CD4-positive, alpha-beta T cell treated with Interleukin-6 for 4 hours (primary cell): Measurements from ENCODE around the gene IFITM1.
"Not testable (repeated sequence)": the region's sequence is repeated elsewhere in the genome, so short reads cannot be mapped to it uniquely, and the experiment has no call there.

Experiments used
- DNase-seq: peaks from one replicate; pipeline ENCODE4 v3.0.0-alpha.2; 2020; ENCODE audit warnings: mixed read lengths

The IFITM1 gene

DNA sequence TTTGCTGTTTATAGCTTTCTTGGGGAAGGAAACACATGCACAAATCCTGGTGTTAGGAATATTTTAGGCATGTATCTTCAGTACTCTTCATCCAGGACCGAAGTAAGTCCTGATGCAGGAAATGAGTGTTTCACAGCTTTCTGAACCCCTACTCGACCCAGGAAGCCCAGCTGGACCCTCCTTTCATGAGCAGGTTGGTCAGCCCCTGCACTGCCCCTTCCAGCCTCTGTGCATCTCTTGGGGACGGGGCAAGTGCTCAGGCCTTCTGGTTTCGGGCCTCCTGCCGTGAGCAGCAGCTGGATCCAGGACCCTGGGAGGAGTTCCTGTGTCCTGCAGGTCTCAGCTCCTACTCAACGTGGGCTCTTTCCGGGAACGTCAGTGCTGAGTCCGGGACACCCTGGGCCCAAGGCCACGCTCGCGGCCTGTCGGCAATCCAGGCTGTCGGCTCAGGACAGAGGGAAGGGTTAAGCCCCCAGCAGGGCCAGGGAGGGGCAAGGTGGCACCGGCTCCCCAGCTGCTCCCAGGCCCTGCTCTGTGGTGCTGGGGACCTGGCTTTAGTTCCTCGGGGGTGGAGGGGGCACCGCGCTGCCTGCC, 3.8 kb upstream of the IFITM1 start:
- not testable (repeated sequence) for DNase-seq

DNA sequence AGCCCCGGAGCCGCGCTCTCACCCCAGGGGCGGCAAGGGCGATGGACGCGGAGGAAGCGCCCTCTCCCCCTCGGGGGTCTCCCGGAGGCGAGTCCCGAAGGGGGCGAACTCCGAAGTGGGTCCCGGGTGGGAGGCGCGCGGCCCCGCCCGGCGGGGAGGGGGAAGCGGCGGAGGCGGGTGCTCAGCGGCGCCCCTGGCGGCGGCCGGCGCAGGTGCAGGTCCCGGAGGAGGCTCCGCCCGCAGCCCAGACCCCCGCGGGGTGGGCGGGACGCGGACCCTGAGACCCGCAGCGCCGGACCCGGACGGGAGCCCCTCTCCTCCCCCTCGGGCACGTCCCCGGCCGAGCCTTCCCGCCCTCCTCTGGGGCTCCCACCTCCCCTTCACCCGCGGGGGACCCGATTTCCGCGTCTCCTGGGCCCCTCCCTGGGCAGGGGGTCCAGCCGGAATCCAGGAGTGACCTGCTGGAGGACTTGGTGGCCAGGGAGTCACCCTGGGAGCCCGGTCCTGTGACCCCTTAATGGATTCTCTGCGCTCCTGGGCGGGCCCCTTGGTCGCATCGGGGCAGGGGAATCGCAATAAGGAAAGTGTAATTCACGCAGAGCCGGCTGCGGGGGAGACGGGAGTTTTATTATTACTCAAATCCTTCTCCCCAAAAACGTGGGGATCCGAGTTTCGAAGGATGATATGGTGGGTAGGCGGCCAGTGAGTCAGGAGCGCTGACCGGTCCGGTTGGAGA, 2.7 kb upstream of the IFITM1 start:
- not testable (repeated sequence) for DNase-seq

DNA sequence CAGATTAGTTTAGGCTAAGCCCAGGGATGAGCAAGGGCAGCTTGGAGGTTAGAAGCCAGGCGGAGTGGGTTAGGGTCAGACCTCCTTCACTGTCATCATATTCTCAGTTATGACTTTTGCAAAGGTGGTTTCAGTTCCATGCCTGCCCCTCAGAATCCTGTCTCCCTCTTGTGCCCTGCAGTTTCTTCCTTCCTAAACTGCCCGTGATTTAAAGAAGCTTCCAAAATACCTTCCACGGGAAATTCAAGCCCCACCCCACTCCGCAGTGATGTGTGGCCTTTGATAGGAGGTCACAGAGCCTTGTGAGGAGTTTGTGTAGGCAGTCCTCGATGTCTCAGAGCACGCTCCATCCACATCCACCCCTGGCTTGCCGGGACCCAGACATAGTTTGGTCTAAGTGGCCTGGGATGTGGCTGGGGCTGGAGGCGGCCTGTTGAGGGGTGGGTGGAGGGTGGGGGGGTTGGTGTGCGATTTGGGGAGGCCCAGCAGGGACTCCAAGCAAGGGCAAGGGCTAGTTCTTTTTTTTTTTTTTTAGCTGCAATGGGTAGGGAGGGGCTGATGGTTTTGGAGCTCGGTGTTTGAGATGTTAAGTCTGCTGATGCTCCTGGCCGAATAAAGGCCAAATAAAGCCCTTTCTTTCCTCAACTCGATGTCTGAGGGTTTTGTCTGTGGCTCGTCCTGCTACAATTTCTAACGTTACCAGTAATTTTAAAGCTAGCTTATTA, 1.6 kb upstream of the IFITM1 start:
- DNase-seq = peak; percentile 60

DNA sequence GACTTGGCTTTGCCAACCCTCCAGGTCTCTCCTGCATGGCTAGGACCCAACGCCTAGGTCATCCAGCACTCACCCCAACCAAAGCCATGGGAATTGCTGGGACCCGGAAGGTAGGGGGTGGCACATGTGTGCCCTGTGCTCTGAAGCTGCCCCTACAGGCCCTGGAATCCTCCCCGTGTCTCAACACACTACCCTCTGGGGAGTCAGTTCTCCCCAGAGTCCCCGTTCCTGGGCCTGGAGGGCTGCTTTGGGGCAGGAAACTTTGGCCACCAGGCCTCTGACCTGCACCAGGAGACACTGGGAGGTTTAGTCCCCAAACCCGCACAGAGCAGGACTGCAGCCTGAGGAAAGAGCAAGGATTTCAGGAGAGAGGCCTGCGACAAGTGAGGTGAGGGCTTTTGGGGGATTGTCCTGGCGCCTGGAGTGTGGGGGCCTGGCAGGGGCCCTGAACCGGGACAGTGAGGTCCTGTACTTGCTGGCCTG, 495 bp upstream of the IFITM1 start:
- DNase-seq = no peak

DNA sequence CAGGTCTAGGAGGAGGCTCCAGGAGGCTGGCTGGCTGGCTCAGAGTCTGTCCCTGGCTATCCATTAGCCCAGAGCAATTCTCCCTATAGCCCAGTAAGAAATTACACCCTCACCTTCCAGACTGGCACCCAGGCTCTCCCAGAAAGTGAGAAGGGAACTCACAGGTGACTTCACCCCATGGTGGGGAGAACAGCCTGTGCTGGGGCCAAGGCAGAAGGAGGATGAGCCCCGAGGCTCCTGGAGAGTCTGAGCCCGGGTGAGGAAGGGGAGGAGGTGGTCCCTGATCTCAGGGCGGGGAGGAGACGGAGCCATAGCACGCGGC, 675 bp downstream of the IFITM1 start:
- DNase-seq = not testable (repeated sequence)

DNA sequence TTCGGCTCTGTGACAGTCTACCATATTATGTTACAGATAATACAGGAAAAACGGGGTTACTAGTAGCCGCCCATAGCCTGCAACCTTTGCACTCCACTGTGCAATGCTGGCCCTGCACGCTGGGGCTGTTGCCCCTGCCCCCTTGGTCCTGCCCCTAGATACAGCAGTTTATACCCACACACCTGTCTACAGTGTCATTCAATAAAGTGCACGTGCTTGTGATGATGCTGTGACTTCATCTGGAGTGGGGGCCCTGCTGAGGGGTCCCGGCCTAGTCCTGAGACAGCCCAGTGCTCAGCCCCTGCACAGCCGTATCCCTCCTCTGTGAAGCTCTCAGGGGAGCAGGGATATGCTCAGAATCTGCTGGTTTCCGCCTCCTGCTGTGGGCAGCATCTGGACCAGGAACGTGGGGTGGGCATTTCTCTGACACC, 1.2 kb downstream of the IFITM1 start:
- peak; percentile 35 for DNase-seq

DNA sequence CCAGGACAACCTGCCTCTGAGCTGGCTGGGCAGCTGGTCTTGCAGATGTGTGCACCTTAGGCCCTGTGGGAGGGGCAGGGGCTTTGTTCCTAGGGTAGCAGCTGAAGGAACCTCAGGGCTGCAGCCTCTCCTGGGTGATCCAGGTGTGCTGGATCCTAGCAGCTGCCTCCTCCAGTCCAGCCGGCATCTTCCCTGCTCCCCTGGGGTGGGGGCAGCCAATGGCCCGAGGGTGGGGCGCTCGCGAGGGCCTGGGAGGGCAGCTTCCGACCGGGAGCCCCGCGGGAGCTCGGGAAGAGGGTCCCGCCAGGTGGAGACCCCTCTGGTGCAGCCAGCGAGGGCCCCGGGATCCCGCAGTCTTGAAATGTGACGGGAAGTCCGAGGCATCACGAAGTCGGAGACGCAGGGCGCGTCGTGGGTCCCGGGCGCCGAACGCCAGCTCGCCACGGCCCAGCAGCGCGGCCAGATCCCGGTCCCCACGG, 1.7 kb downstream of the IFITM1 start:
- DNase-seq = no peak

DNA sequence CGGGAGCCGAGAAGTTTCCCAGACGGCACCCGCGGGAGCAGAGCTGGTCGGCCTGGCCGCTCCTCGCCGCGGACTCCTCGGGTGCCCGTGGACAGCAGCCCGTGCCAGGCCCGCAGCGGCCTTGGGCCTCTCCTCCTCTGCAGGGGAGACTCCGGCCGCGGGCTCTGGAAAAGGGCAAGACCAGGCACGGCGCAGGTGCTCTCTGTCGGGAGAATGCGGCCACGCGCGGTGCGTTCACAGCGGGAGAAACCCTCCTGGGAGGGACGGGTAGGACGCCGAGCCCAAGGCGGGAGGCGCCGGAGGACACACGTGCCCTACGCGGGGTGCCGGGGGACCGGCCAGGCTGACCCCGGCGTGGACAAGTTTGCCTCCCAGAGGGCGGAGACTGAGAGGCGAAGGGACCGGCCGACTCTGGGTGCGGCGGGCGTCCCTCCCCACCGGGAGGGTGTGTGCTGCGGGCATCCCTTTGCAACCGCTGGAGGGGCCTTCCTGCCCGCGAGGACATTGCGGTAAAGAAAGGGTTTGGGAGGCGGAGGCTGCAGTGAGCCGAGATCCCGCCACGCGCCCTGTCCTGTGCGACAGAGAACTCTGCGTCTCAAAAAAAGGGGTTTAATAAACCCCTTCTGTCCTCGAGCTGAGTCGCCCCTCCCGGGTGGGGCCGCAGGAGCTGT, 2.3 kb downstream of the IFITM1 start:
- peak; percentile 54 for DNase-seq

DNA sequence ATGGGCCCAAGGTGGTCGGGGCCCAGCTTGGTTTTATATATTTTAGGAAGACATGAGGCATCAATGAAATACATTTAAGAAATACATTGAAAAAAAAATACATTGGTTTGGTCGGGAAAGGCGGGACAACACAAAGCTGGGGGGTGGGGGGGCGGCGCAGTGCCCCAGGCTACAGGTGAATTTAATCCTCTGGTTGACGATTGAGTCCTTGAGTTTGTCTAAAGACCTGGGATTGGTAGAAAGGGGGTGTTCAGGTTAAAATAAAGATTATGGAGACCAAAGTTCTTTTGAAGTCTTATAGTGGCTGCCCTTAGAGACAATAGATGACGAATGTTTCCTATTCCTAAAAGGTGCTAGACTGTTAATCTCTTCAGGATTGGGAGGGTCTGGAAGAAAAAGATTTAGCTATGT, 3.1 kb downstream of the IFITM1 start:
- DNase-seq = peak; percentile 57

DNA sequence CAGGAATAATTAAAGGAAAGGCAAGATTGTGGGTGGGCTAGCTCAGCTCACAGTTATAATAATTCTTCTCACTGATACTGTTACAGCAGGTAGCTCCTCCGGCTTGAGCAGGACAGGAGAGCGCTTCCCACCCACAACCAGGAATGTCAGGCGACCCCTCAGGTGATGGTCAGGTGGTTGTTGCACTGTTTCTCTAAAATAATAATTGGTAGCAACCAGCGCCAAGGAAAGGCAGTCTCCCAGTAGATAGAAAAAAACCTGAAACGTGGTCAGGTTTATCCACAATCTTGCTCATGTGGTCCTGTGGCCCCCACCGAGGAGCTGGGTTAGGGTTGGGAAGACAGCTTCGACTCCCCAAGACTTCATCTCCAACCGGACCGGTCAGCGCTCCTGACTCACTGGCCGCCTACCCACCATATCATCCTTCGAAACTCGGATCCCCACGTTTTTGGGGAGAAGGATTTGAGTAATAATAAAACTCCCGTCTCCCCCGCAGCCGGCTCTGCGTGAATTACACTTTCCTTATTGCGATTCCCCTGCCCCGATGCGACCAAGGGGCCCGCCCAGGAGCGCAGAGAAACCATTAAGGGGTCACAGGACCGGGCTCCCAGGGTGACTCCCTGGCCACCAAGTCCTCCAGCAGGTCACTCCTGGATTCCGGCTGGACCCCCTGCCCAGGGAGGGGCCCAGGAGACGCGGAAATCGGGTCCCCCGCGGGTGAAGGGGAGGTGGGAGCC, 4.0 kb downstream of the IFITM1 start:
- not testable (repeated sequence) for DNase-seq

DNA sequence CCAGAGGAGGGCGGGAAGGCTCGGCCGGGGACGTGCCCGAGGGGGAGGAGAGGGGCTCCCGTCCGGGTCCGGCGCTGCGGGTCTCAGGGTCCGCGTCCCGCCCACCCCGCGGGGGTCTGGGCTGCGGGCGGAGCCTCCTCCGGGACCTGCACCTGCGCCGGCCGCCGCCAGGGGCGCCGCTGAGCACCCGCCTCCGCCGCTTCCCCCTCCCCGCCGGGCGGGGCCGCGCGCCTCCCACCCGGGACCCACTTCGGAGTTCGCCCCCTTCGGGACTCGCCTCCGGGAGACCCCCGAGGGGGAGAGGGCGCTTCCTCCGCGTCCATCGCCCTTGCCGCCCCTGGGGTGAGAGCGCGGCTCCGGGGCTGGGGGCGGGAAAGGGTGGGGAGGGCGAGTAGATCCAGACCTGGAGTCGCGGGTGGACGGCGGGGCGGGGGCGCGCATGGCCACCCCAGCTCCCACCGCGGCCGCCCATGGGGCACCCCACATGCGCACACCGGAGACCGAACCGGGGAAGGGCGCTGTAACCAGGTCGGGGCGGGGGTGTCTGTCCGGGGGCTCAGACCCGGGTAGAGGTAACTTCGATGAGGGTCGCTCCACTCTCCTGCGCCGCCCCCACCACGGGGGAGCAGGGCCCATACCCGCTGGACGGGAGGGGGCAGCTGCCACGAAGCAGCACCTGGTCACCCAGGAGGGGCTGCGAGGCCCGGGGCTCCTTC, 4.7 kb downstream of the IFITM1 start:
- not testable (repeated sequence) for DNase-seq

DNA sequence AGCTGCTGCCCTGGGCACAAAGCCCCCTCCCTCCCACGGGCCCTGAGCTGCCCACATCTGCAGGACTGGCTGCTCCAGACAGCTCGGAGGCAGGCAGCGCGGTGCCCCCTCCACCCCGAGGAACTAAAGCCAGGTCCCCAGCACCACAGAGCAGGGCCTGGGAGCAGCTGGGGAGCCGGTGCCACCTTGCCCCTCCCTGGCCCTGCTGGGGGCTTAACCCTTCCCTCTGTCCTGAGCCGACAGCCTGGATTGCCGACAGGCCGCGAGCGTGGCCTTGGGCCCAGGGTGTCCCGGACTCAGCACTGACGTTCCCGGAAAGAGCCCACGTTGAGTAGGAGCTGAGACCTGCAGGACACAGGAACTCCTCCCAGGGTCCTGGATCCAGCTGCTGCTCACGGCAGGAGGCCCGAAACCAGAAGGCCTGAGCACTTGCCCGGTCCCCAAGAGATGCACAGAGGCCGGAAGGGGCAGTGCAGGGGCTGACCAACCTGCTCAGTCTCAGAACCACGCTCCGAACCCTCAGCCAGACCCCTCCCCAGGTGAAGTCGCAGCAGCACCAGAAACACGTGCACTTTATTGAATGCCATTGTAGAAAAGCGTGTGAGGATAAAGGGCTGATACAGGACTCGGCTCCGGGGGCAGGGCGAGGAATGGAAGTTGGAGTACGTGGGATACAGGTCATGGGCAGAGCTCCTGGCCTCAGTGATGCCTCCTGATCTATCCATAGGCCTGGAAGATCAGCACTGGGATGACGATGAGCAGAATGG, 5.5 kb downstream of the IFITM1 start:
- DNase-seq = peak; percentile 25

DNA sequence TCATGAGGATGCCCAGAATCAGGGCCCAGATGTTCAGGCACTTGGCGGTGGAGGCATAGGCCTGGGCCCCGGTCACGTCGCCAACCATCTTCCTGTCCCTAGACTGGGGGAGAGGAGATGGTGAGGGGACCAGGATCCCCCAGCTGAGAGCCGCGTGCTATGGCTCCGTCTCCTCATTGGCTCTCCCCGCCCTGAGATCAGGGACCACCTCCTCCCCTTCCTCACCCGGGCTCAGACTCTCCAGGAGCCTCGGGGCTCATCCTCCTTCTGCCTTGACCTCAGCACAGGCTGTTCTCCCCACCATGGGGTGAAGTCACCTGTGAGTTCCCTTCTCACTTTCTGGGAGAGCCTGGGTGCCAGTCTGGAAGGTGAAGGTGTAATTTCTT, 6.0 kb downstream of the IFITM1 start:
- DNase-seq = not testable (repeated sequence)

DNA sequence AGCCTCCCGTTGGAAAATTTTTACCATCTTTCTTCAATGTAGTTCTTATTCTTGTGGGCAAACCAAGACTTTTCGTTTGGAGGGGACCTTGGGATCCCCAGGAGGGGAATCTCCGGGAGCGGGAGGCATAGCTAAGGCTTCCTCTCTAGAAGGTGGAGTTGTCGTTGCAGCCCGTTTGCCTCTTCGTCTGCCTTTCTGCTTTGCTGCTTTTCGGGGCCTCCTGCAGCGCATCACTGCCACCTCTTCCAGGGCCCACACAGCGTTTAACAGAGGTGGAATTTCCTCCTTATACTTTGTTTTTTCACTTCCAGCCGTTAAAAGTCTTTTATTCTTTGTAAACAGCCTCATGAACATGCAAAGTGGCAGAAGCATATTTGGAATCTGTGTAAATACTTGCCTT, 10.3 kb downstream of the IFITM1 start:
- DNase-seq = no peak

DNA sequence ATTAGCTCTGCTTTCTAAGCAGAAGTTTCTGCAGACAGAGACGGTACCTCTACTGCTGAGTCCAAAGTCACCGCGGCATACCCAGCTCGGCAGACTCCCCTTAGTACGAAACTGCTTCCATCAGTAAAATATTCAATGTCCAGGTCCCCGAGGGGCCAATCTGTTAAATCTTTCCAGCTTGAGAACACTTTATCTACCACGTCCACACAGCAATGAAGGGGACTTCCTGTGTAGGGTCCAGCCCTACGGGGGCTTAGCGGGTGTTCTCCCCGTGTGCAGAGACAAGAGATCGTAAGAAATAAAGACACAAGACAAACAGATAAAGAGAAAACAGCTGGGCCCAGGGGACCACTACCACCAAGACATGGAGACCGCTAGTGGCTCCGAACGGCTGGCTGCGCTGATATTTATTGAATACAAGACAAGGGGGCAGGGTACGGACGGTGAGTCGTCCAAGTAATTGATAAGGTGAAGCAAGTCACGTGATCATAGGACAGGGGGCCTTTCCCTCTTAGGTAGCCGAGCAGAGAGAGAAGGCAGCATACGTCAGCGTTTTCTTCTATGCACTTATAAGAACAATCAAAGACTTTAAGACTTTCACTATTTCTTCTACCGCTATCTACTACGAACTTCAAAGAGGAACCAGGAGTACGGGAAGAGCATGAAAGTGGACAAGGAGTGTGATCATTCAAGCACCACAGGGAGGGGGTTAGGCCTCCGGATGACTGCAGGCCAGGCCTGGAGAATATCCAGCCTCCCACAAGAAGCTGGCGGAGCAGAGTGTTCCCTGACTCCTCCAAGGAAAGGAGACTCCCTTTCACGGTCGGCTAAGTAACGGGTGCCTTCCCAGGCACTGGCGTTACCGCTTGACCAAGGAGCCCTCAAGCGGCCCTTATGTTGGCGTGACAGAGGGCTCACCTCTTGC, 11.0 kb downstream of the IFITM1 start:
- DNase-seq = not testable (repeated sequence)

DNA sequence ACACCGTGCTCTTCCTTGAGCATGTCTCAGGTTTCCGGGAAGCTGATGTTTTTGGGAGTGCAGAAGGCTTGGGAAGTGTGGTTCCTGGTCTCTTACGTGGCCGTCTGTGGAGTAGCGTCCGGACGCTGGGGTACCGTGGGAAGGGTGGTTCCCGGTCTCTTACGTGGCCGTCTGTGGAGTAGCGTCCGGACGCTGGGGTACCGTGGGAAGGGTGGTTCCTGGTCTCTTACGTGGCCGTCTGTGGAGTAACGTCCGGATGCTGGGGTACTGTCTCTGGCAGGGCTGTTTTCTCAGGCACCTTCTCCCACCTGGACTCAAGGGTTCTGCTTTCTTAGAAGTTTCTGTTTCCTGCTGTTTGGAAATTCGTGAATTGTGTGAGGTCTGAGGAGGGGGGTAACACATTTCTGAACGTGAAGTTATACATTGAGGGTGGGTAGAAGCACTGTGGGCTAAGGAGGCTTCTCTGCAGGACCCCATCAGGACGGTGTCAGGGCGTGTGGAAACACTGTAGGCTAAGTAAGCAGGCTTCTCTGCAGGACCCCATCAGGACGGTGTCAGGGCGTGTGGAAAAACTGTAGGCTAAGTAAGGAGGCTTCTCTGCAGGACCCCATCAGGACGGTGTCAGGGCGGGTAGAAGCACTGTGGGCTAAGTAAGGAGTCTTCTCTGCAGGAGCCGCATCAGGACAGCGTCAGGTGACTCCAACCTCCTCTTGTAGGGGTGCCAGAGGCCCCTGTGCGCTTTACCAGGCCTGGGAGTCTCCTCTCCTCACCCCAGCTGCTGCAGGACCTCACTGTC, 12.2 kb downstream of the IFITM1 start:
- DNase-seq = no peak

DNA sequence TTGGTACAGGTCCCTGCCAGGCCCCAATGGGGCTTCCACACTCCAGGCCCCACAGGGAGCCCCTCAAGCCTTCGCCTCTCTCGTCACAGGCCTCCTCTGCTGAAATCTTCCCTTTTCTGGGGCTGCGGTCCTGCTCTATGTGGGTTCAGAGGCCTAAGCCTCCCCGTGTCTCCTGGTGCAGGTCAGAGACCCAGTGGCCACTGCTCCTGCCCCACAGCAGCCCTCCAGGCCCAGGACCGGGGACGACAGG, 12.7 kb downstream of the IFITM1 start:
- no peak for DNase-seq

DNA sequence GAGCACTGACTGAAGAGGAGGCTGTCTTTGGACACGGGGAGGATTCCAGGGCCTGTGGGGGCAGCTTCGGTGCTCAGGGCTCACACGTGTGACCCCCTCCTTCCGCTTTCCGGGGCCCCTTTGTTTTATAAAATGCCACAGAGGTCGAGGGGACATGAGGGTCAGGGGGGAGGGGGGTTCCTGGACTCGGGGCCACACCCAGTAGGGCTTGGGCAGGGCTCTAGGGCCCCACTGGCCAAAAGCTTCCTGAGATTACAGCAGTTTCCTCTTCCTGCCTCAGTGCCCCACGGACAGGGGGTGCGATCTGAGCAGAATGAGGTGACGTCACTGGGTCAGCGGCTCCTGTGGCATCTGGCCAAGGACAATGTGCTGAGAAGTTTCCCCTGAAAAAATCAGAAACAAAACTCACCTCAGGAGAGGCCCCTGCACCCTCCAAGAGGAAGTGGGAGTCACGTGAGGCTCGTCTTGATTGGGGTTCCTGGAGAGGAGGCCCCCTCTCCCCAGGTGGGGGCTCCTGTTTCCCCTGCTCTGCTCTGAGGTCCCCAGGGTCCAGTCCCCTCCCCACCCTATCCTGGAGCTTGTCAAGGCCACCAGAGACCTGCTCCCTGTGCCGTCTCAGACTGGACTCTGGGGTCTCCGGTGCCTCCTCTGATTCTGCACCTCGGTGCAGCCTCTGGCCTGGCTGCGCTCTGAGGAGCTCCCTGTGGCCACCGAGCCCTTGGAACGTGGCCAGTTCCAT, 13.2 kb downstream of the IFITM1 start:
- DNase-seq = peak; percentile 78

DNA sequence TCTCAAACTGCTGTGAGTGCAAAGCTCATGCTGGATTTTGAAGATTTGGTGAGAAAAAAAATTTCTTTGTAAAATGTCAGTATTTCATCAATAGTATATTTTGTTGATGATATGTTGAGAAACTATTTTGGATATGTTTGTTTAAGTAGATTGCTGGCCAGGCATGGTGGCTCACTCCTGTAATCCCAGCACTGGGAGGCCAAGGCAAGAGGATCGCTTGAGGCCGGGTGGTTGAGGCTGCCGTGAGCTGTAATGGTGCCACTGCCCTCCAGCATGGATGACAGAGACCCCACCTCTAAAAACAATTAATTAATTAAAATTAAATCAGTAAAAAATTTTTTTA, 13.7 kb downstream of the IFITM1 start:
- DNase-seq = no peak
